ENCODE data around the gene SS18. TPM values are rescaled to one million over a fixed set of nuclear protein-coding genes. Genes with fewer than 3 reads are reported as not detected.

The SS18 gene
- total and polyA plus RNA-seq, 2 donors (not counting 1 experiment from before 2014, with no cell fraction given), result 62.4 to 114 TPM

DNA sequence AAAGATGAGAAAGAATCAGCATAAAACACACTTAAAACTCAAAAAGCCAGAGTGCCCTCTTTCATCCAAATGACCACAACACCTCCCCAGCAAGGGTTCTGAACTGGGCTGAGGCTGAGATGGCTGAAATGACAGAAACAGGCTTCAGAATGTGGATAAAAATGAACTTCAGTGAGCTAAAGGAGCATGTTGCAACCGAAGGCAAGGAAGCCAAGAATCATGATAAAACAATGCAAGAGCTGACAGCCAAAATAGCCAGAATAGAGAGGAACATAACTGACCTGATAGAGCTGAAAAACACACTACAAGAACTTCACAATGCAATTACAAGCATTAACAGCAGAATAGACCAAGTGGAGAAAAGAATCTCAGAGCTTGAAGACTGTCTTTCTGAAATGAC is 31.1 kb upstream of the SS18 start:
- H3K27ac Mint-ChIP-seq, result no peak overlapping the region
- 89% methylated on average over 1 of the region's 1 CpG for WGBS (ENCODE audit: insufficient coverage)
- no peak for DNase-seq
- no peak for TF ChIP-seq EZH2 (IDR thresholded peaks at IDR 0.05; ENCODE audit: borderline replicate concordance, insufficient read depth, low read depth, low read length, poor library complexity, severe bottlenecking)
- TF ChIP-seq, protein P1, sequence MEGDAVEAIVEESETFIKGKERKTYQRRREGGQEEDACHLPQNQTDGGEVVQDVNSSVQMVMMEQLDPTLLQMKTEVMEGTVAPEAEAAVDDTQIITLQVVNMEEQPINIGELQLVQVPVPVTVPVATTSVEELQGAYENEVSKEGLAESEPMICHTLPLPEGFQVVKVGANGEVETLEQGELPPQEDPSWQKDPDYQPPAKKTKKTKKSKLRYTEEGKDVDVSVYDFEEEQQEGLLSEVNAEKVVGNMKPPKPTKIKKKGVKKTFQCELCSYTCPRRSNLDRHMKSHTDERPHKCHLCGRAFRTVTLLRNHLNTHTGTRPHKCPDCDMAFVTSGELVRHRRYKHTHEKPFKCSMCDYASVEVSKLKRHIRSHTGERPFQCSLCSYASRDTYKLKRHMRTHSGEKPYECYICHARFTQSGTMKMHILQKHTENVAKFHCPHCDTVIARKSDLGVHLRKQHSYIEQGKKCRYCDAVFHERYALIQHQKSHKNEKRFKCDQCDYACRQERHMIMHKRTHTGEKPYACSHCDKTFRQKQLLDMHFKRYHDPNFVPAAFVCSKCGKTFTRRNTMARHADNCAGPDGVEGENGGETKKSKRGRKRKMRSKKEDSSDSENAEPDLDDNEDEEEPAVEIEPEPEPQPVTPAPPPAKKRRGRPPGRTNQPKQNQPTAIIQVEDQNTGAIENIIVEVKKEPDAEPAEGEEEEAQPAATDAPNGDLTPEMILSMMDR (IDR thresholded peaks at IDR 0.05), result no peak
- Histone ChIP-seq H3K4me3 (ENCODE audit: control extremely low read depth in 1 of 5, extremely low read depth in 1 of 5, insufficient read depth in 1 of 5, low read depth in 2 of 5, low read length in 4 of 5) (no peak overlapping the region), H3K9me3 (ENCODE audit: control extremely low read depth in 1 of 3, control insufficient read depth in 2 of 3, insufficient read depth in 1 of 3, low read length in 2 of 3) (no peaks in the 10 kb centered on the region), H3K79me2 (ENCODE audit: control insufficient read depth, insufficient read depth, low read length) (no peaks in the 10 kb centered on the region), H3K36me3 (replicated peaks in 1 of 2; ENCODE audit: control extremely low read depth in 1 of 2, control insufficient read depth in 1 of 2, extremely low read depth in 1 of 2, insufficient read depth in 2 of 2, low read length in 1 of 2) (no peaks in the 10 kb centered on the region), H3K4me1 (ENCODE audit: control insufficient read depth in 2 of 2, insufficient read depth in 2 of 2, low read length in 2 of 2) (no peaks in the 10 kb centered on the region), H2AFZ (ENCODE audit: insufficient read depth, low read depth, low read length, poor library complexity, severe bottlenecking) (no peak overlapping the region), H3K9ac (ENCODE audit: low read length) (no peak overlapping the region), H3K27me3 (replicated peaks in 1 of 4; ENCODE audit: control extremely low read depth in 1 of 4, control insufficient read depth in 3 of 4, insufficient read depth in 4 of 4, low read length in 3 of 4) (peaks cover 0 to 6% (median 0%) of the 10 kb centered on the region in 4 experiments), H3K4me2 (replicated peaks; ENCODE audit: low read depth, low read length, poor library complexity, severe bottlenecking) (no peak overlapping the region), H4K20me1 (ENCODE audit: control insufficient read depth, insufficient read depth, low read length, poor library complexity, severe bottlenecking) (no peaks in the 10 kb centered on the region), H3K27ac (ENCODE audit: low read length in 2 of 2) (no peak overlapping the region)
- no peak overlapping the region for H3K4me3 Mint-ChIP-seq
- ChIA-PET CTCF (interaction anchor here (0.6 kb wide), 1 partner anchor 187 kb away, joined by 4 read pairs; no protein-coding TSS in a partner anchor), POLR2A (no interaction called here)
- no peak for ATAC-seq (ENCODE audit: low read depth)
- H3K4me1 Mint-ChIP-seq, result no peaks in the 10 kb centered on the region
- H3K27me3 Mint-ChIP-seq, result peaks cover 11% of the 10 kb centered on the region
- no peaks in the 10 kb centered on the region for H3K9me3 Mint-ChIP-seq (ENCODE audit: insufficient read depth)
- intact Hi-C loops (cut with micrococcal nuclease), result no loop called here

DNA sequence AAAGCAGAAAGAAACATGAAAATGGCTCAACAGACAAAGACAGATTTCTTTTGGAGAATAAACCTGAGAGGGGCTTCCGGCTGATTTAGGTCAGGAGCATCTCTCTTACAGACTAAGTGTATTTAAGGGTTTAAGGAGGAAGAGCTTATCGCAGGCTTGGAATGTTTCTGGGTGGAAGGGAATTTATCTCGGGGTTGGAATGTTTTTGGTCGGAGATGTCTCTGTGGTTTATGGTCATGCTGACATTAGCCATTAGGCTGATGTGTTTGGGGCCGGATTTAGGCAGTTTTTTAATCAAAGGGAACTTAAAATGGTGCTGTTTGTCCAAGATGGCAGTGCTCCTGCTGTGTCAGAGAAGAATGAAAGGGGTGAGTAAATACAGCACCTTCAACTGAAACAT is 28.8 kb upstream of the SS18 start:
- no peak for TF ChIP-seq EZH2 (IDR thresholded peaks at IDR 0.05; ENCODE audit: borderline replicate concordance, insufficient read depth, low read depth, low read length, poor library complexity, severe bottlenecking)
- TF ChIP-seq, protein P1 (IDR thresholded peaks at IDR 0.05), result no peak
- WGBS (ENCODE audit: insufficient coverage), result 89% methylated on average over 4 of the region's 5 CpGs
- H3K4me3 Mint-ChIP-seq, result no peak overlapping the region
- no peak overlapping the region for H2AFZ ChIP-seq (ENCODE audit: insufficient read depth, low read depth, low read length, poor library complexity, severe bottlenecking)
- POLR2A ChIA-PET, result no interaction called here
- H3K4me3 ChIP-seq (ENCODE audit: control extremely low read depth in 1 of 5, extremely low read depth in 1 of 5, insufficient read depth in 1 of 5, low read depth in 2 of 5, low read length in 4 of 5), result no peak overlapping the region
- no peaks in the 10 kb centered on the region for H4K20me1 ChIP-seq (ENCODE audit: control insufficient read depth, insufficient read depth, low read length, poor library complexity, severe bottlenecking)
- no peak overlapping the region for H3K27ac Mint-ChIP-seq
- intact Hi-C loops (cut with micrococcal nuclease), result no loop called here
- H3K4me1 ChIP-seq (ENCODE audit: control insufficient read depth in 2 of 2, insufficient read depth in 2 of 2, low read length in 2 of 2), result no peaks in the 10 kb centered on the region
- DNase-seq (no peak), ATAC-seq (ENCODE audit: low read depth) (no peak)
- peaks cover 0 to 6% (median 0%) of the 10 kb centered on the region in 4 experiments for H3K27me3 ChIP-seq (replicated peaks in 1 of 4; ENCODE audit: control extremely low read depth in 1 of 4, control insufficient read depth in 3 of 4, insufficient read depth in 4 of 4, low read length in 3 of 4)
- no peak overlapping the region for H3K9ac ChIP-seq (ENCODE audit: low read length)
- H3K4me2 ChIP-seq (replicated peaks; ENCODE audit: low read depth, low read length, poor library complexity, severe bottlenecking), result no peak overlapping the region
- CTCF ChIA-PET, result no interaction called here
- no peaks in the 10 kb centered on the region for H3K4me1 Mint-ChIP-seq
- H3K36me3 ChIP-seq (replicated peaks in 1 of 2; ENCODE audit: control extremely low read depth in 1 of 2, control insufficient read depth in 1 of 2, extremely low read depth in 1 of 2, insufficient read depth in 2 of 2, low read length in 1 of 2), result no peaks in the 10 kb centered on the region
- H3K27me3 Mint-ChIP-seq, result peaks cover 11% of the 10 kb centered on the region
- H3K79me2 ChIP-seq (ENCODE audit: control insufficient read depth, insufficient read depth, low read length), result no peaks in the 10 kb centered on the region
- no peaks in the 10 kb centered on the region for H3K9me3 Mint-ChIP-seq (ENCODE audit: insufficient read depth)
- H3K9me3 ChIP-seq (ENCODE audit: control extremely low read depth in 1 of 3, control insufficient read depth in 2 of 3, insufficient read depth in 1 of 3, low read length in 2 of 3), result peaks cover 0 to 3% (median 0%) of the 10 kb centered on the region in 3 donors
- no peak overlapping the region for H3K27ac ChIP-seq (ENCODE audit: low read length in 2 of 2)

All from B cell (primary cell).